Hepatic stellate cell (primary cell): Measurements from ENCODE around the gene GAGE12J.
"Not testable (repeated sequence)": the region's sequence is repeated elsewhere in the genome, so short reads cannot be mapped to it uniquely, and the experiment has no call there.

ENCODE experiments used
- DNase-seq: peaks from one replicate; pipeline ENCODE4 v3.0.0; 2011; ENCODE audit warnings: low spot score

Gene GAGE12J

DNA sequence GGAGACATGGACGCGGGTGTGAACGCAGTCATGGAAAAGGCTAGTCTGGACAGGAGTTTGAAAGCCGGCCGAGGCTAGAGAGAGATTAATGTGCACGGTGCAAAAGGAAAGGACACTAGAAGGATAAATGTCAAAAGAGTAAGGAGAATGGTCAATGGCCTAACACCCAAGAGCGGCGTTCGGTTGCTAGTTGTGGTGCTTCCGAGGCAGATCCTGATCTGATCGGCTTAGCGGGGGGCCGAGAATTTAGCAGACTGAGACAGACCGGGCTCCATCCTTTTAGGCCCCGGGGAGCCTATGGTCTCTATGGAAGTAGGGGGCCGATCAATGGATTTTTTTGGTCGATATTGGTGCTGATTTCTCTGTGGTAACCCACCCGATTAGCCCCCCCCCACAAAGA is 11.5 kb upstream of the GAGE12J start:
- DNase-seq, result no peak

DNA sequence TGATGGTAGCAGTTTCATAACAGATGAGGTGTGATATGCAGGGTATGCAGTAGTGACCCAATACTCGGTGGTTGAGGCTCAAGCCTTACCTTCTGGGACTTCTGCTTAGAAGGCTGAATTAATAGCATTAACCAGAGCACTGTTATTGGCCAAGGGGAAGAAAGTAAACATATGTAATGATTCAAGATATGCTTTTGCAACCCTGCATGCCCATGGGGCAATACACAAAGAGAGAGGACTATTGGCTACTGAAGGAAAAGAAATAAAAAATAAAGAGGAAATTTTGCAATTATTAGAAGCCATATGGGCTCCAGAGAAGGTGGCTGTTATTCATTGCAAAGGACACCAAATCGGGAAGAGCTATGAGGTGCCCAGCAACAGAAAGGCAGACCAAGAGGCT is 9.7 kb upstream of the GAGE12J start:
- DNase-seq, result no peak

DNA sequence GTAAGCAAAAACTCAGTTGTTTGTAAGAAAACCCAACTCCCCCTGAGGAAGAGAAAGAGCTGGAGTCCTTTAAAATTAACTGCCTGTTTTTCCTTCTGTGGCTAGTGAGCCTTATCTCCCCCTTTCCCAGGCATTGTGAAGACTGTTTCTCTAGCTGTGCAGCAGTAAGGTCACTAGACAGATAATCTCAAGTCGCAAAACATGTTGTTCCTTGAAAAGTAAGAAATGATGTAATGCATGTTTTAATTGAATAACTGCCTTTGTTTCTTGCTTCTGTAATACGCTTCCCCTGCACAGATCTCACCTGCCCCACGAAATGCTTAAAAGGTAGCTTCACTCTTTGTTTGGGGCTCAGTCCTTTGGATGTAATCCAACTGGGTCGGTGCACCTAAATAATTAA is 5.8 kb upstream of the GAGE12J start:
- DNase-seq, result no peak

DNA sequence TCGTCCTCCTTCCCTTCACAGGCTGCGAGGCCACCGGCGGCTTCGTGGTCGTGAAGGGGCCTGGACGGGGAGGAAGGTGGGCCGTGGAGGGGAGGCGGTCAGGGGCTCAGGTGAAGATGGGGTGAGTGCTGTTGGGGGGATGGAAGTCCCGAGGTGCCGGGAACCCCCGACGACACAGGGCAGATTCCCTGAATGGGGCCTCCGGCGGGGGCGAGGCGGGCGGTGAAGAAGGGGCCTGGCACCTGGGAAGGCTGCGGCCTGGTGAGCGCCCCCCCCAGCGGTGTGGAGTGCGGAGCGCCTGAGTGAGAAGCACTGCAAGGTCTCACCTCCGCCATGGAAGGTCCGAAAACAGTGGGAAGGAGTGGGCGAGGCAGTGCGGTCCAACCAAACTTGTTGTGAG is 429 bp downstream of the GAGE12J start:
- not testable (repeated sequence) for DNase-seq

DNA sequence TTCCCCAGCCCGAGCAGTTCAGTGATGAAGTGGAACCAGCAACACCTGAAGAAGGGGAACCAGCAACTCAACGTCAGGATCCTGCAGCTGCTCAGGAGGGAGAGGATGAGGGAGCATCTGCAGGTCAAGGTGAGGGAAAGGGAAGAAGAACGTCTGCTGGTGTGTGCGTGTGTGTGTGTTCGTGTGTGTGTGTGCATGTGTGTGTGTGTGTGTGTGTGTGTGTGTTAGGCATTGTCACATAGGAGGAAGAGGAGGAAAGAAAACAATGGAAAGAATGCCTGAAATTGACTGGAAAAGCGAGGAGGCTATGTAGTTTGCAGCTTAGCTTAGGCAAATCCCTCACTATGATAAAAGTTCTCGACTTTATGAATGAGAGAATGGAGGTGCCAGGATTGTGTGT is 1.9 kb downstream of the GAGE12J start:
- DNase-seq, result not testable (repeated sequence)

DNA sequence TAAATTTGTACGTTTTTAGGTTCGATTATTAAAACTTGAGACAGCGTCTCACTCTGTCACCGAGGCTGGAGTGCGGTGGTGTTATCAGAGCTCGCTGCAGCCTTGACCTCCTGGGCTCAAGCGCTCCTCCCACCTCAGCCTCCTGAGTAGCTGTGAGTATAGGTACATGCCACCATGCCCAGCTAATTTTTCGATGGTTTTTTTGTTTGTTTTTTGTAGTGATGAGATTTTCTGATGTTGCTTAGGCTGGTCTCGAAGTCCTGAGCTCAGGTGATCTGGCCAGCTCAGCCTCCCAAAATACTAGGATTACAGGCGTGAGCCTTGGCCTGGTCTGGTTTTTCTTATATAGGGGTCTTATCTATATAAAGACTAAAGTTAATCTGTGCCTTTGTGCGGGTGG is 8.6 kb downstream of the GAGE12J start:
- not testable (repeated sequence) for DNase-seq

DNA sequence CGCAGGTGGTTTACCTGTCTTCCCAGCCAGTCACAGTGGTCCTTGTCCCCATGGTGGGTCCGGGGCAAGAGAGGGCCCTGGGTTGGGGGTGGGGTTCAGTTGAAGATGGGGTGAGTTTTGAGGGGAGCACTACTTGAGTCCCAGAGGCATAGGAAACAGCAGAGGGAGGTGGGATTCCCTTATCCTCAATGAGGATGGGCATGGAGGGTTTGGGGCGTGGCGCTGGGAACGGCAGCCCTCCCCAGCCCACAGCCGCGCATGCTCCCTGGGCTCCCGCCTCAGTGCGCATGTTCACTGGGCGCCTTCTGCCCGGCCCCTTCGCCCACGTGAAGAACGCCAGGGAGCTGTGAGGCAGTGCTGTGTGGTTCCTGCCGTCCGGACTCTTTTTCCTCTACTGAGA is 9.4 kb downstream of the GAGE12J start, which contains the start of gene GAGE13:
GAGE13 (plus strand) TSS at position 301 of the 400 bp plus-strand sequence. CDS start 1,156 bp downstream, outside the sequence.
- DNase-seq, result not testable (repeated sequence)

DNA sequence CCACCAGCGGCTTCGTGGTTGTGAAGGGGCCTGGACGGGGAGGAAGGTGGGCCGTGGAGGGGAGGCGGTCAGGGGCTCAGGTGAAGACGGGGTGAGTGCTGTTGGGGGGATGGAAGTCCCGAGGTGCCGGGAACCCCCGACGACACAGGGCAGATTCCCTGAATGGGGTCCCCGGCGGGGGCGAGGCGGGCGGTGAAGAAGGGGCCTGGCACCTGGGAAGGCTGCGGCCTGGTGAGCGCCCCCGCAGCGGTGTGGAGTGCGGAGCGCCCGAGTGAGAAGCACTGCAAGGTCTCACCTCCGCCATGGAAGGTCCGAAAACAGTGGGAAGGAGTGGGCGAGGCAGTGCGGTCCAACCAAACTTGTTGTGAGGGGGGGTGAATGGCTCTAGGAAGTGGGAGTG is 10.0 kb downstream of the GAGE12J start:
- not testable (repeated sequence) for DNase-seq

DNA sequence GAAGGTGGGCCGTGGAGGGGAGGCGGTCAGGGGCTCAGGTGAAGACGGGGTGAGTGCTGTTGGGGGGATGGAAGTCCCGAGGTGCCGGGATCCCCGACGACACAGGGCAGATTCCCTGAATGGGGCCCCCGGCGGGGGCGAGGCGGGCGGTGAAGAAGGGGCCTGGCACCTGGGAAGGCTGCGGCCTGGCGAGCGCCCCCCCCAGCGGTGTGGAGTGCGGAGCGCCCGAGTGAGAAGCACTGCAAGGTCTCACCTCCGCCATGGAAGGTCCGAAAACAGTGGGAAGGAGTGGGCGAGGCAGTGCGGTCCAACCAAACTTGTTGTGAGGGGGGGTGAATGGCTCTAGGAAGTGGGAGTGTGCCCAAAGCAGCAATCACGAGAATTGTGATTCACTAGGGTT is 19.6 kb downstream of the GAGE12J start:
- not testable (repeated sequence) for DNase-seq

DNA sequence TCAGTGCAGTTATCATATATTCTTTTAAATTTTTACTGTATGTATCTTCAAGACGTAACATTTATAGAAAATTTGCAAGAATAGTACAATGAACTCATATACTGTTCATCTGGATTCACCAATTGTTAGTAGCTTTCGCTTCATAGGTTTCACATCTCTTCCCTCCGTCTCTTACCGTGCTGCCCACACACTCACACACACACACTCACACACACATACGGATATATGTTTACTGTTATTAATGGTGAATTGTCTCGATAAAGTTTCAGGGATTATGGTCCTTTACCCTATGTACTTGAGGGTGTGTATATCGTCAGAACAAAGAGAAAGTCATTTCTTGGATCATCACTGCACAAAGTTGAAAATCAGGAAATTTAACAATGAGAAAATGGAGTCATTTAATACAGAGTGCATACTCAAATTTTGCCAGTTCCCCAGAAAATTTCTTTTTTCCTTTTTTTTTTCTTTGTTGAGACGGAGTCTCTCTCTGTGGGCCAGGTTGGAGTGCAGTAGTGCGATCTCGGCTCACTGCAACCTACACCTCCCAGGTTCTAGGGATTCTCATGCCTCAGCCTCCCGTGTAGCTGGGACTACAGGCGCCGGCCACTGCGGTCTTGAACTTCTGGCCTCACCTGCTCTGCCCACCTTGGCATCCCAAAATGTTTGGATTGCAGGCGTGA is 22.8 kb downstream of the GAGE12J start:
- not testable (repeated sequence) for DNase-seq

DNA sequence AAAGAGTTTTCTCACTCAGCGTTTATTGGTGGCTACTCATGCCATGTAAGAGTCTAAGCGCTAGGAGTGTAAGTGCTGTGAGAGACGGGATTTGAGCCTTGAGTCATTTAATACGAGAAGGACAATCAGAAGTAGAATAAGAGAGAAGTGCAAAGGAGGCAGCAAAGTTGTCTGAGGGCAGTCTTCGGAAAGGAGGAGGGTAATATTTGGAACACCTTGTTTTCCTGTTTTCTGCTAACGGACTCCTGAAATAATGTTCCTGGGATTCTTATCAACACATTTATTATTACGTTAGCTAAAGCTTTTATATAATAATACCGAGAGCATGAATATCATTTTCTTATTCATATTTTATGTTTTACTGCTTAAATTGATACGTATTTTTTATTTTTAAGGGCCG is 23.6 kb downstream of the GAGE12J start:
- DNase-seq, result not testable (repeated sequence)

DNA sequence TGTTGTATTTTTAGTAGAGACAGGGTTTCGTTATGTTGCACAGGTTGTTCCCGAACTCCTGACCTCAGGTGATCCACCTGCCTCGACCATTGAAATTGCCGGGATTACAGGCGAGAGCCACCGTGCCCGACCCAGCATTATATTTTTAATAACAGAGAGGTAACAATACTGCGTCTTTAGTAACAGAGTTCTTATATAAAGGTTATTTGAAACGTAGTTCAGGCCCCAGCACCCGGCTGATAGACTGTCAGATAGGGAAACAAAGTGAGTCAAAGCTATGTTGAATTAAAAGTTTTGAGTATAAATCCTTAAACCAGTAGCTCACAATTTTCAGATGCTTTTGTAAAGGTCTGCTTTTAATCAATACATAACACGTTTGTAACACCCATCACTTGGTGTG is 24.3 kb downstream of the GAGE12J start:
- not testable (repeated sequence) for DNase-seq
